HG02981 (cell line): ENCODE data around the gene SLC16A5.
"Not testable (repeated sequence)": the region's sequence is repeated elsewhere in the genome, so short reads cannot be mapped to it uniquely, and the experiment has no call there.

Experiments
- ATAC-seq: cut with Tn5 transposase; IDR thresholded peaks from one replicate; pipeline ENCODE4 v1.9.1; 2021; ENCODE audit warnings: mild to moderate bottlenecking, moderate library complexity; ENCODE audit not compliant: unreplicated experiment

The SLC16A5 gene, protein sequence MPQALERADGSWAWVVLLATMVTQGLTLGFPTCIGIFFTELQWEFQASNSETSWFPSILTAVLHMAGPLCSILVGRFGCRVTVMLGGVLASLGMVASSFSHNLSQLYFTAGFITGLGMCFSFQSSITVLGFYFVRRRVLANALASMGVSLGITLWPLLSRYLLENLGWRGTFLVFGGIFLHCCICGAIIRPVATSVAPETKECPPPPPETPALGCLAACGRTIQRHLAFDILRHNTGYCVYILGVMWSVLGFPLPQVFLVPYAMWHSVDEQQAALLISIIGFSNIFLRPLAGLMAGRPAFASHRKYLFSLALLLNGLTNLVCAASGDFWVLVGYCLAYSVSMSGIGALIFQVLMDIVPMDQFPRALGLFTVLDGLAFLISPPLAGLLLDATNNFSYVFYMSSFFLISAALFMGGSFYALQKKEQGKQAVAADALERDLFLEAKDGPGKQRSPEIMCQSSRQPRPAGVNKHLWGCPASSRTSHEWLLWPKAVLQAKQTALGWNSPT

DNA sequence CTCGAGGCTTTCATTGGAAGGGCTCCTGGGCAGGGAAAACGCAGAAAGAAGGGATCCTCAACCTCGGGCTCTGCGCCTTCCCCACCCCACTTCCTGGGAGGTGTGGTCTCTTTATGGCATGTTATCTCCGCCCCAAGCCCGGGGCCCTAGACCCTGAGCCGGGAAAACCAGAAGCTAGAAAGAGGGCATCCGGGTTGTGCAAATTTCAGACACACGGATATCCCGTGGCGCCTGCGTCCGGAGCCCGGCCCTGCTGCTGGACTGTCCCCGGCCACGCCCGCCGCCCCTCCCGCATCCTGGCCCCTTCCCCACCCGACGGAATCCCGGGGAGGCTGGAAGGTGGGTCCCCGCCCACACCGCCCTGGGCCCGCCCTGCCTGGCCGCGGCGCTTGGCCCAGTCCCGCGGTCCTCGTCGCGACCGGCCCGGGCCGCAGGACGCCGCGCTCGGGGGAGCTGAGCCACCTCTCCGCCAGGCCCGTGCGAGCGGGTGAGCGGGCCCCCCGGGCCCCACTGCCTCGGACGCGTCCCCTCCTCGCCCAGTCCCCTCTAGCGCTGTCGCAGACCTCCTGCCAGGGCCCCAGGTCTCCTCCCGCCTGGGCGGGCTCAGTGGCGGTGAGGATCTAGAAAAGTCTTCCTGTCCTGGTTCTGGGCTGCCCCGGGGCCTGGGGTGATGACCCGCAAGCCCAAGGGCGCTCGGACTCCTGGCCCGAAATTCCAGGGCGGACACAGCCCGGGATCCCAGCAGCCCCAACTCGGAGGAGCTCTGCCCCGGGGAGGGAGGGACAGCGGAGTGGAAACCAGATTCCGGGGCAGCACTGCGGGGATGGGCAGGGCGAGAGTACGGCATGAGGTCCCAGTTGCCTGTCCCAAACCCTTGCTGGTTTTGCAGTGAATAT lies at the start of gene SLC16A5:
Gene SLC16A5, plus strand, starts transcription at position 397 of the 896 bp plus-strand sequence. CDS start 5,683 bp downstream, outside the sequence.
- ATAC-seq, result no peak

DNA sequence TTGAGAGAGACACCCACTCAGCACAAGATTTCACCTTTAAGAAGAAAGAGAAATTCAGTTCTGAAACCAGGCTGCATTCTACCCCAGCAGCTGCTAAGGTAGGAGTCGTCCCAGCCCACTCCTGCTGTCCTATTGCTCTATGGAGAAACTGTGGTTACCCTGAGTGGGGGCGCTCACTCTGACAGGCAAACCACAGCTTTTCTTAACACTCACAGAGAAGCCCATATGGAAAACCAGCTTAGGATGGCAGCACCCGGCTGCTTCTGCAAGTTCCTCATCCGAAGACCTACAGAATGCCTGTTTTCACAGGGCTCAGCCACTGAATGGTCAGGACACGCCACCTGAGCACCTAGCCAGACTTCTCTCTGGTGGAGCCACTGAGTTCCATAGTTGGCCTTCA lies 48.5 kb upstream of the SLC16A5 start:
- ATAC-seq, result no peak

DNA sequence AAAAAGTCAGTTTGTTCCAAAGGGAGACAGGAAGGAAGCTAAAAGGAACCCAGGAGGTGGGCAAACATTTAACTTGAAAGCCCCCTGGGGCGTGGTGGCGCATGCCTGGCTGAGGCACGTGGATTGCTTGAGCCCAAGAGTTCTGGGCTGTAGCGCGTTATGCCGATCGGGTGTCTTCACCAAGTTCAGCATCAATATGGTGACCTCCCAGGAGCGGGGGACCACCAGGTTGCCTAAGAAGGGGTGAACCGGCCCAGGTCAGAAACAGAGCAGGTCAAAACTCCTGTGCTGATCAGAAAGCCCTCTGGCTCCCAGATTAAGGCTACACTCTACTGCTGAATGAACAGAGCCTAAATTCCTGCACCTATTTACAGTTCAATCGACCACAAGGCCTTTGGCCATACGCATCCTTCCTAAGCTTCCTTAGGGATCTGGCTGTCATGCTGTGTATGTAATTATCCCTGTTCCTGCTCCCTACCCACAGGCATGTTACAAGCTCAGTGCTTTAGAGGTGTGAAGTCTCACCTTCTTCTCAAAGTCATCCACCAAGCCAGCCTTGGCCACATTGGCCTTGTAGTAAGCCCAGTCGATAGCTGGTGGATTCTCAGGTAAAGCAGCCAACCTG lies 46.0 kb upstream of the SLC16A5 start:
- no peak for ATAC-seq

DNA sequence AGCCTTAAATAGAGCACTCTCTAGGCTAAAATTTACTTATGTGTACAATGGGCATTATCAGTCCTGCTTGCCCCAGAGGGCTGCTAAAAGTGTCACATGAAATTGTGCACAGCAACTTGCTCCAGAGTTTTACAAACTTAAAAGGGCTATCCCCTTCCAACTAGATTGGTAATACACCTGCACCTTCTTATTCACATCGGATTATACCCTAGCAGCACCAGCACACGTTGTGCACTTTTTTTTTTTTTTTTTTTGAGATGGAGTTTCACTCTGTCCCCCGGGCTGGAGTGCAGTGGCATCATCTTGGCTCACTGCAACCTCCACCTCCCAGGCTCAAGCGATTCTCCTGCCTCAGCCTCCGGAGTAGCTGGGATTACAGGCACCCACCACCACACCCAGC lies 44.0 kb upstream of the SLC16A5 start:
- ATAC-seq, result not testable (repeated sequence)

DNA sequence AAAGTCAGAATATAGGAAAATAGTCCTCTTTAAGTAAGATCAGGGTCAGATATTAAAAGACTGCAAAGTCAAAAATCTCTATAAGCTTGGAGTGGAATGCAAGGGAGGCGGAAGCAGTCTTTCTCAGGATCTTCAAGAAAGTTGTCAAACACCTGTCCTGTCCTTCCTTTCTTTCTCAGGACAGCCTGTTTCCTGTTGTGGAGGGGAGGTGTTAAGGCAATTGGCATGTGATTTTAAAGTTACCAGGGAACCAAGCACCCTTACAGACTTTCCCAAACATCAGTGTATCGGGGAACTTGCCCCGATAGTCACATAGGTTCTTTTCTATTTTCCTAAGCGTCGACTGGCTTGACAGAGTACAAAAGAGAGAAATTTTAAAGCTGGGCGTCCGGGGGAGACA lies 43.0 kb upstream of the SLC16A5 start:
- no peak for ATAC-seq

DNA sequence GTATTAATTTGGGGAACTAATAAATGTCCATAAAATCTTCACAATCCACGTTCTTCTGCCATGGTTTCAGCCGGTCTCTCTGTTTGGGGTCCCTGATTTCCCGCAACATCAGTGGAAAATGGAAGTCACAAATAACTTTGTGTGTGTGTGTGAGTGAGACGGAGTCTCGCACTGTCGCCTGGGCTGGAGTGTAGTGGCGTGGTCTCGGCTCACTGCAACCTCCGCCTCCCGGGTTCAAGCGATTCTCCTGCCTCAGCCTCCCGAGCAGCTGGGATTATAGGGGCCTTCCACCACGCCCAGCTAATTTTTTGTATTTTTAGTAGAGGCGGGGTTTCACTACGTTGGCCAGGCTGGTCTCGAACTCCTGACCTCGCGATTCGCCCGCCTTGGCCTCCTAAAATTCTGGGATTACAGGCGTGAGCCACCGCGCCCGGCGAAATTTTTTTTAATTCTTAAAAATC lies 41.8 kb upstream of the SLC16A5 start:
- not testable (repeated sequence) for ATAC-seq

DNA sequence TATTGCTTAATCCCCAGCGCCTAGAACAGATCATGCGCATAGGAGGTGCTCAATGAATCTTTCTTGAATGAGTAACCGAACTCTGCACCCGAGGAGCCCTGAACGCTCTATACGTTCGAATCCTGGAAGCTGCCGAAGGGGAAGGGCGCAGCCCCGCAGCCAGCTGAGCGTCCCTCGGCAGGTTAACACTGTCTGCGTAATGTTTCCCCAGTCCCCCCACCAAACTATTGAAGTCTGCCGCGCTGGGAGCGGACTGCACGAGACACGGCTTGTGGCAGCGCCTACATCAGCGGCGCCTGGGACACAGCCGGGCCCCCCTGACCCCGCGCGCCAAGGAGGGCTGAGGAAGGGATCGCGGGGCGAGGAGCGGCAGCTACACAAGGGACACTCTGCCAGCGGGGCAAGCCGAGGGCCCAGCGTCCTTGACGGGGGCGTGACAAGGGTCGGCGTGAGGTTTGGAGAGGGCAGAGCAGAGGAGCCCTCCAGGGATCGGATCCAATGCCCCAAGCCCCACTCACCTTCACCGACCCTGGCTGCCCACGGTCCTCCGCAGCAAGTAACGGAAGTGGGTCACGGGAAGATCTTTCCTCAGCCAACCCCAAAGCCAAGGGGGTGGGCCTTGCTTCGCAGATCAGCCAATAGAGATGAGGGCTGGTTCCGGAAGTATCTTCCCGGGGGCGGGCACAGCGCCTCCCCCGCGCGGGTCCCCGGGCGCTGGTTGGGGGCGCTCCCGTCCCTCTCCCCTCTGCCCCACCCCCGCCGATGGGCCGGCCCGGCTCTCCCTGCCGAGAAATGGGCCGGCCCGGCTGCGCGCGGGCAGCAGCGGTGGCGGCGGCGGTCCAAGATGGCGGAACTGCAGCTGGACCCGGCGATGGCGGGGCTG lies 41.1 kb upstream of the SLC16A5 start, which contains the start of the genes ATP5PD and KCTD2:
Gene ATP5PD, minus strand, starts transcription at position 563 of the 883 bp plus-strand sequence. CDS start 4,319 bp downstream, outside the sequence.
Gene KCTD2, plus strand, starts transcription at position 819 of the 883 bp plus-strand sequence. Its CDS starts 26 bp downstream, at position 845.
- ATAC-seq, result peak; percentile 96

DNA sequence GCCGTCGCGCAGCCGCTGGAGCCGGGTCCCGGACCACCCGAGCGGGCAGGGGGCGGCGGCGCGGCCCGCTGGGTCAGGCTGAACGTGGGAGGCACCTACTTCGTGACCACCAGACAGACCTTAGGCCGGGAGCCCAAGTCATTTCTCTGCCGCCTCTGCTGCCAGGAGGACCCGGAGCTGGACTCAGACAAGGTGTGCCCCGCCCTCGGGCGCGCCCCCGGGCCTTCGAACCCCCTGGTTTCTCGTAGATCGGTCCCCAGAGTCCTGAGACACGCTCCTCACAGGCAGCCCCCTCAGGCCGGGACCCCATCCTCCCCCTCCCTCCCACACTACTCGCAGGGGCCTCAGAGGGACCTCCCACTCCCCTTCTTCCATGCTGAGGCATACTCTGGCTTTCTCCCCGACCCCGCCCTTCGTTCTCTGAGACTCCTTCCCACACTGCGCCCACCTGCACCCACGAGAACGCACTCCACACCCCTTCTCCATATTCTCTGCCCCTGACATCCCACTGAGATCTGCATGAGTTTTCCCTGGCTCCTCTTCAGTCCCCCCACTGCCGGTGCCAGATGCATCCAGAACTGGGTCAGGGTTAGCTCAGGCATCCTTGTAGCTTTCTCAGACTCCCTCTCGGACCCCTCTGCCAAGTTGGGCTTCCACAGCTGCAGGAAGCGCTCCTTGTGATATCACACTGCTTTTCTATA lies 40.2 kb upstream of the SLC16A5 start:
- ATAC-seq, result peak; percentile 5

DNA sequence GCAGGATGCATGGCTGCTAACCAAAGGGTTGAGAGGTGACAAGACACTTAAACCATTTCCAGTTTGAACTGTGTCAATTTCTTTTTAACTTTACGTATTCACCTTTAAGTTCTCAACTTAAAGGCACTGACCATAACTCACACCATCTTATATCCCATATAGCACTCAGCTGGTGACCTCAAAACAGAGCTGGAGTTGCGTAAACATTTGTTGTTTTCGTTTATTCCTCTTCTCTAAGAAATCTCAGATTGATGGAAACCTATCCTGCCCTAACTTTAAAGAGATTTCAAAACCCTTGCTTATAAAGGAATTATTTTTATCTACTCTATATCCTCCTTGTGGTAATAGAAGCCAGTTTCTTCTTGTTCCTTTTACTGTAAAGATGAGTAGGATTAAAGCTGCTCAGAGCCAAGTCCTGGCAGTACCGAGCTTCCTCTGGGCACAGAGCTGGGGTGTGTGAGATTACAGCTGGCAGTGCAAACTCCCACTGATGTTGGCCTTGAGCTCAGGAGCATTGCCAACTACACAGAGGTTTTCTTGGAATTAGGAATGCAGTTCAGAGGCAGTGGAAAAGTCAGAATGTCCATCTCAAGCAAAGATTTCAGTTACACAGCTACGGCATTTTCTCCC lies 39.4 kb upstream of the SLC16A5 start:
- ATAC-seq, result no peak

DNA sequence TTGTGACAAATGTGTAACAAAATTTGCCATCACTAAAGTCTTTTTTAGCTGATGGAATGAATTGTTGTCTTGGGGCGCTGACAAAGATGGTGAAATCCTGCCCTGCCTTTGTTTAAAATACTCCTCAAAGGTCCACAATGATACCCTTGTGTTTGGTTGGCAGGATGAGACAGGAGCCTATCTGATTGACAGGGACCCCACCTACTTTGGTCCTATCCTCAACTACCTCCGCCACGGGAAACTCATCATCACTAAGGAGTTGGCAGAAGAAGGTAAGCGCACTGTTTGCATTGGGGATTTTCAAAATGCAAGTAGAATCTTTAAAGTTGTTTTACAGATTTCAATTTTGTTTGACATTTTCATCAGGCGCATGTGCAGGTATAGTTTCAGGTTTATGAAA lies 38.7 kb upstream of the SLC16A5 start:
- ATAC-seq, result no peak

DNA sequence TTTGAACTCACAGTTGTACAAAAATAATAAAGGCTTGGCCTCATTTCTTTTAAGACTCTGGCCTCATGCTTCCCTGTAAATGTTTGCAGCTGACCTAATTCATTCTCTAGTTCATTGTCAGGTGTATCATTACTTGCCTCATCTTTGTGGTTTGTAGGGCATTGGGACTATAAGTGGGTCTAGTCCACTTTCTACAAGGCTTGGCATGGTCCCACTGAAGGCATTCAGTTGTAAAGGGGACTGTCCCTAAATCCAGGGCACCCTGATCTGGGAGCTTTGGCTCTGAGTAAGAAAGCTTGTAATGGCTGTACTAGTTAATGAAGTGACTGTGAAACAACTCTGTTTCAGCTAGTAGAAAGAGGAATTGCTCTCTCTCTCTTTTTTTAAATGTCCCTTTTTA lies 38.0 kb upstream of the SLC16A5 start:
- ATAC-seq, result no peak

DNA sequence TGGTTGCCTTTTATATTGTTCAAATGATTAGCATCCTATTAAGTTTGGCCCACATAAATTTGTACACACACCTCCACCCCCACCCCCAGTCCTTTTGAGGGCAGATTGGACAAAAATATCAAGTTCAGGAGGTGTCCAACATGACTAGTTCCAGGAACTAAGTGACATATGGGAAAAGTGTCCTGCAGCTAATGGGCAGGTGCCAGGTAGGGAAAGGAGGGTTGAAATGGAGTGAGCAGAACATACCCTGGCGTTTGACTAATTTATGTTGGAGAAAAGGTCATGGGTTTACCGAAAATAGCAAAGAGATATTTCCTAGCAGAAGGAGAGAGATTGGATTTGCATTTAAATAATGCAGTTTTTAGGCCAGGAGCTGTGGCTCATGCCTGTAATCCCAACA lies 35.8 kb upstream of the SLC16A5 start:
- ATAC-seq, result no peak

DNA sequence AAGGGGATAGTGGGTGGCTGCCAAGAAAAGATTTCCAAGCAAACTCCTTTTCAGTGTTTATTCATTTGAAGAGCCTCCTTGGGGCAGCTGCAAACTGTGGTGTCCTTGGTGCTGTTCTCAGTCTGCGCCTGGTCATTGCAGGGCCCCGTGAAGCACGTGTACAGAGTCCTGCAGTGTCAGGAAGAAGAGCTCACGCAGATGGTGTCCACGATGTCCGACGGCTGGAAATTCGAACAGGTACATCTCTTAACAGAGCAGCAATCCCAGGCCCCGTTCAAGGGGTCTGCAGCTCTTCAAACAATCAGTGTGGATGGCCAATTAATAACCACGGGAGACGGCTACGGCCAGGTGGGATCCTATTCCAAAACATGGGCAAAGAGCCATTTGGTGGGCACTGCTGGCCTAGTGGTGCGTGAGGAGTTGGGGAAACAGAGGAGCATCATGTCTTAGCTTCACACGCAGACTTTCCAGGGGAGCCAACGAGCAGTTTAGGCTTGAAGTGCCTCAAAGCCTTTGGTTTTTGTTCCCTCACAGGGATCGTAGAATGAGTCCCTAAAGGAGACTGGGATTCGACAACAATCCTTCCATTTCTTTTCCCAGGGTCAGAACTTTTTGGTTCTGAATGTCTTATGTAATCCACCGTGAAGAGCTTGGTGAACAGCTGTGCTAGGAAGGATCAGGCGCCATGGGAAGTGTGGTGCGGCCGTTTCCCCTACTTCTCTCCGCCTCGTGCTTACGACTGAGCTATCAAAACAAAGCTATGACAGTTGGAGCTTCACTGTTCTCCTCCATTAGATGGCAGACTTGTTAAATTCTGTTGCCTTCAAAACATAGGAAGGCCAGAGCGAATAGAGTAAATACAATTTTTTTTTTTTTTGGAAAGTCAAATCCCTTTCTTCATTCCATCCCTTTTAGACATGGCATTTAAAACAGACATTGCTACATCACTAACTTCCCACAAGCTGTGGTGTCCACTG lies 28.1 kb upstream of the SLC16A5 start:
- no peak for ATAC-seq

DNA sequence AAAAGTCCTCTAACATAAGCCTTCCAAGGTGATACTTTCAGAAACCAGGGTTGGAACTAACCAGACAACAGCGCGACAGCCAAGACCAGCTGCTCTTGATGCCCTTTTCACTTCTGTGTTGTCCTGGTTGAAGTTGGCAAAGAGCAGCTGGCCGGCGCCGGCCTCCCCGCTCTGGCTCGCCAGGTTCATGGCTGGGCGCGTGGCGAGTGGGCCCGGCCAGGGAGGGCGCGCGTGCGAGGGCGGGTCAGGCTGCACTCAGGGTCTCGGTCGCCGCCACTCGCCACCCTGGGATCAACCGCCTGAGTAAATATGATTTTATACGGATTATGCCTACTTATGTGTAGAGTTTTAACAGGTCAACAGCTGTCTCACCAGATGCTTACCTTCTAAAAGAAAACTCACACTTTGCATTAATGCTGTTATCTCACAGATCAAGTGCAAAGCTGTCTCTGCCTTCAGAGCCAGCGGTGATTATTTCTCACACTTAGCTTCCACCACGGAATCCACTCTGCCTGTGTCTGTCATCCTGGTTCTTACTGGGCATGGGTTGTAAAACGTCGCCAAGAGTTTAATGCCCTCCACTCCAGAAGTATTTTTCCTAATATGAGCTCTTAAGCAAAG lies 27.2 kb upstream of the SLC16A5 start:
- no peak for ATAC-seq

DNA sequence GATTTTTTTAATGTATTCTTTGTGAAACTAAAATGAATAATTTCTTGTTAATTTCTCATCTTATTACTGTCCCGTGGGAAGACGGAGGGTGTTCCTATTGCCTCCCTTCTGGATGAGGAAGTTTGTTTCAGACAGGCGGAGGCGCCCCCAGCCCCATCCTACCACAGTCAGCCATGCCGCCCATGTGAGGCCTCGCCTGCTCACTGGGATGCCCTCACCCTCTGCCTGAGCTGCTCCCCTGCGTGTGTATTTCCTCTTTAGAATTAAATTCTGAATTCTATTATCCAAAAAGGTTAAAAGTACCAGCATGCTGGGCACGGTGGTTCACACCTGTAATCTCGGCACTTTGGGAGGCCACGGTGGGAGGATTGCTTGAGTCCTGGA lies 26.7 kb upstream of the SLC16A5 start:
- no peak for ATAC-seq

DNA sequence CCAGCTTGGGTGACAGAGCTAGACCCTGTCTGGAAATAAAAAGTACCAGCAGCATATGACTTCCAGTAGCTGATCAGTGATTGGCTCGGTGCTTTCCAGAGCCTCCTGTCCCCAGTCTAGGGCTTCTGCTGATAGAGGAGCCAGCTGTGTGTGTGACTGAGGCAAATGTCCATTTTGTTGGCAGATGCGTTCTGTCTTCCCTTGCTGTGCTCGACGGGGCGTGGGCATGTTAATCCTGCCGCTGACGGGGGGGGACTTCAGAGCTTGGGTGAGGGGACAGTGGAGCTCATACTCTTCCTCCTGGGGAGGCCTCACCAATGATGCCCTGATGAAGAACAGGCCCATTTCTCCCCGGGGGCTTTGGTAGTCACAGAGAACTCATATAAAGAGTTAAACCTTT lies 26.1 kb upstream of the SLC16A5 start:
- no peak for ATAC-seq

DNA sequence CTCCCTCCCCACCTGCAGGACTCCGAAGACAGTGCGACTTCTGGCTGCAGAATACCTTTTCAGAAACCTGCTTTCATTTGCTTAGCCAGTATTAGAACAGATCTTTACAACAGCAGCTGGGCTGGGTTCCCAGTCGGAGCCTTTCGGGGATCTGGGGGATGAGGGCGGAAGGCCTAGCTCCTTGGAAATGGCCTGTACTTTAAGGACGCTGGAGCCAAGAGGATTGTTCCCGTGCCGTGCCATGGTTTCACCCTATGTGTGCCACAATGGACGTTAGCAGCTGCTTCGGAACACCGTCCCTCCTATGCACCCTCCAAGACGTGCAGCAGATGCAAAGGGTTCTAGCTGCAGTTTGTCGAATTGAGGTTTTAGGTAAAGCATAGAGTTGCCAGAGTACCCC lies 24.6 kb upstream of the SLC16A5 start:
- ATAC-seq, result no peak
